Trophoblast cell (in vitro differentiated cells and primary cell): ENCODE results near the gene CHD6.

ENCODE experiments used
- DNase-seq, 2 donors: peaks; one replicate each; pipeline ENCODE4 v3.0.0-alpha.2; 2016
- H2AFZ ChIP-seq: 2 replicates; pipeline ENCODE4 v1.6.1; 2013; ENCODE audit warnings: low read length, moderate library complexity, mild to moderate bottlenecking; ENCODE audit not compliant: insufficient read depth, poor library complexity
- H2AK5ac ChIP-seq: 2 replicates; pipeline ENCODE4 v1.6.1; 2013; ENCODE audit warnings: mild to moderate bottlenecking, low read length
- H2BK120ac ChIP-seq: 2 replicates; pipeline ENCODE4 v1.6.1; 2013; ENCODE audit warnings: low read length, mild to moderate bottlenecking, moderate library complexity; ENCODE audit not compliant: insufficient read depth, poor library complexity
- H2BK12ac ChIP-seq: 2 replicates; pipeline ENCODE4 v1.6.1; 2013; ENCODE audit warnings: mild to moderate bottlenecking, low read length, moderate library complexity
- H2BK5ac ChIP-seq: 2 replicates; pipeline ENCODE4 v1.6.1; 2013; ENCODE audit warnings: low read length, low read depth, moderate library complexity, mild to moderate bottlenecking; ENCODE audit not compliant: poor library complexity
- H3K14ac ChIP-seq: 2 replicates; pipeline ENCODE4 v1.6.1; 2013; ENCODE audit warnings: mild to moderate bottlenecking, low read length
- H3K18ac ChIP-seq: 2 replicates; pipeline ENCODE4 v1.6.1; 2013; ENCODE audit warnings: mild to moderate bottlenecking, low read length
- H3K23ac ChIP-seq: 2 replicates; pipeline ENCODE4 v1.6.1; 2013; ENCODE audit warnings: low read length
- H3K27ac ChIP-seq: 2 replicates; pipeline ENCODE4 v1.5.1; 2013; ENCODE audit warnings: low read depth, mild to moderate bottlenecking, inconsistent platforms, low read length, moderate library complexity
- H3K27me3 ChIP-seq: 2 replicates; pipeline ENCODE4 v1.6.1; 2013; ENCODE audit warnings: inconsistent platforms, mild to moderate bottlenecking, low read length, moderate library complexity; ENCODE audit not compliant: insufficient read depth
- H3K36me3 ChIP-seq, 2 experiments: 1 replicate in 1 of 2; 2 replicates in 1 of 2; pipeline ENCODE4 v1.6.1; 2013; ENCODE audit warnings: low read length in 2 of 2, mild to moderate bottlenecking in 2 of 2, moderate library complexity in 1 of 2; ENCODE audit not compliant: insufficient read depth in 2 of 2, control insufficient read depth in 1 of 2
- H3K4ac ChIP-seq: 2 replicates; pipeline ENCODE4 v1.6.1; 2013; ENCODE audit warnings: low read depth, mild to moderate bottlenecking, low read length, moderate library complexity
- H3K4me1 ChIP-seq, 2 experiments: 1 replicate in 1 of 2; 2 replicates in 1 of 2; pipeline ENCODE4 v1.6.1; 2013; ENCODE audit warnings: low read length in 2 of 2, mild to moderate bottlenecking in 2 of 2, moderate library complexity in 1 of 2; ENCODE audit not compliant: insufficient read depth in 2 of 2, control insufficient read depth in 1 of 2
- H3K4me2 ChIP-seq: 2 replicates; pipeline ENCODE4 v1.6.1; 2013; ENCODE audit warnings: inconsistent platforms, mild to moderate bottlenecking, low read length, moderate library complexity
- H3K4me3 ChIP-seq: 2 replicates; pipeline ENCODE4 v1.5.1; 2013; ENCODE audit warnings: mild to moderate bottlenecking, low read depth, low read length, inconsistent platforms
- H3K79me1 ChIP-seq: one replicate; pipeline ENCODE4 v1.6.1; 2013; ENCODE audit warnings: low read length
- H3K79me2 ChIP-seq: 2 replicates; pipeline ENCODE4 v1.6.1; 2013; ENCODE audit warnings: low read length, mild to moderate bottlenecking; ENCODE audit not compliant: control insufficient read depth, insufficient read depth, poor library complexity
- H3K9ac ChIP-seq: 2 replicates; pipeline ENCODE4 v1.6.1; 2013; ENCODE audit warnings: mild to moderate bottlenecking, low read length
- H3K9me3 ChIP-seq: 2 replicates; pipeline ENCODE4 v1.6.1; 2013; ENCODE audit warnings: low read depth, mild to moderate bottlenecking, control low read depth, inconsistent platforms, low read length; ENCODE audit not compliant: insufficient read depth
- H4K12ac ChIP-seq: 2 replicates; pipeline ENCODE4 v1.6.1; 2013; ENCODE audit warnings: low read depth, mild to moderate bottlenecking, low read length, moderate library complexity
- H4K8ac ChIP-seq: 2 replicates; pipeline ENCODE4 v1.6.1; 2013; ENCODE audit warnings: low read depth, mild to moderate bottlenecking, low read length, moderate library complexity
- H4K91ac ChIP-seq: one replicate; pipeline ENCODE4 v1.6.1; 2013; ENCODE audit warnings: low read depth, mild to moderate bottlenecking, low read length, moderate library complexity
- WGBS: extraction: QIAGEN DNeasy Blood & Tissue Kit; methylation state at CpG from one replicate; pipeline ENCODE4 v1.1.7; 2013; ENCODE audit warnings: missing lambda C conversion rate; ENCODE audit not compliant: insufficient read length, insufficient coverage; ENCODE audit errors: extremely low coverage; 5-methylcytosine and 5-hydroxymethylcytosine counted together

The CHD6 gene

GRCh38 chr20:41373251-41373783 lies 244.9 kb downstream of the CHD6 start:
- no peak overlapping the region for H2AFZ ChIP-seq
- no peak overlapping the region for H3K4ac ChIP-seq
- WGBS: no CpG with 5 or more reads among the region's 11 CpGs
- no peak for DNase-seq
- H3K9ac ChIP-seq: no peak overlapping the region
- peaks cover 4% of the 10 kb centered on the region in 2 experiments for H3K4me1 ChIP-seq
- H3K27me3 ChIP-seq: no peaks in the 10 kb centered on the region
- peaks cover 20% of the 10 kb centered on the region for H3K9me3 ChIP-seq
- no peak overlapping the region for H3K14ac ChIP-seq
- H2AK5ac ChIP-seq: no peak overlapping the region
- H3K79me2 ChIP-seq: no peaks in the 10 kb centered on the region
- H4K12ac ChIP-seq: no peak overlapping the region
- H3K27ac ChIP-seq: no peak overlapping the region
- no peak overlapping the region for H4K8ac ChIP-seq
- no peak overlapping the region for H2BK120ac ChIP-seq
- no peaks in the 10 kb centered on the region for H3K79me1 ChIP-seq
- H3K4me2 ChIP-seq: no peak overlapping the region
- no peak overlapping the region for H2BK12ac ChIP-seq
- H4K91ac ChIP-seq: no peak overlapping the region
- H2BK5ac ChIP-seq: no peak overlapping the region
- no peak overlapping the region for H3K4me3 ChIP-seq
- no peak overlapping the region for H3K18ac ChIP-seq
- no peaks in the 10 kb centered on the region for H3K36me3 ChIP-seq
- H3K23ac ChIP-seq: no peak overlapping the region

- no peak overlapping the region for H4K91ac ChIP-seq
- peaks cover 13% of the 10 kb centered on the region for H3K27me3 ChIP-seq
- H2AFZ ChIP-seq: no peak overlapping the region
- H3K36me3 ChIP-seq: no peaks in the 10 kb centered on the region
- H3K18ac ChIP-seq: no peak overlapping the region
- no CpG with 5 or more reads among the region's 4 CpGs for WGBS
- H3K4me3 ChIP-seq: no peak overlapping the region
- H3K79me1 ChIP-seq: no peaks in the 10 kb centered on the region
- H2AK5ac ChIP-seq: no peak overlapping the region
- H3K27ac ChIP-seq: no peak overlapping the region
- H3K9ac ChIP-seq: no peak overlapping the region
- H3K4me2 ChIP-seq: no peak overlapping the region
- no peak overlapping the region for H3K23ac ChIP-seq
- no peak overlapping the region for H3K14ac ChIP-seq
- no peaks in the 10 kb centered on the region for H3K79me2 ChIP-seq
- H4K12ac ChIP-seq: no peak overlapping the region
- H2BK5ac ChIP-seq: no peak overlapping the region
- no peak overlapping the region for H4K8ac ChIP-seq
- no peak overlapping the region for H3K4ac ChIP-seq
- DNase-seq: no peak
- H2BK12ac ChIP-seq: no peak overlapping the region
- peaks cover 20% of the 10 kb centered on the region for H3K9me3 ChIP-seq
- H2BK120ac ChIP-seq: no peak overlapping the region
- H3K4me1 ChIP-seq: peaks cover 4 to 7% of the 10 kb centered on the region in 2 experiments
Measured at GRCh38 chr20:41371371-41371770, 246.8 kb downstream of the CHD6 start.

- no peaks in the 10 kb centered on the region for H3K79me2 ChIP-seq
- no peak overlapping the region for H3K23ac ChIP-seq
- no peak overlapping the region for H3K4ac ChIP-seq
- no peak overlapping the region for H2BK5ac ChIP-seq
- no peak overlapping the region for H2BK12ac ChIP-seq
- H3K18ac ChIP-seq: no peak overlapping the region
- no peak overlapping the region for H2AFZ ChIP-seq
- peaks cover 24% of the 10 kb centered on the region for H3K27me3 ChIP-seq
- no peaks in the 10 kb centered on the region for H3K36me3 ChIP-seq
- no peak overlapping the region for H2BK120ac ChIP-seq
- no peak overlapping the region for H4K91ac ChIP-seq
- H3K4me3 ChIP-seq: no peak overlapping the region
- DNase-seq: no peak
- peaks cover 0 to 7% of the 10 kb centered on the region in 2 experiments for H3K4me1 ChIP-seq
- H3K9ac ChIP-seq: no peak overlapping the region
- no peaks in the 10 kb centered on the region for H3K79me1 ChIP-seq
- H3K14ac ChIP-seq: no peak overlapping the region
- no peak overlapping the region for H2AK5ac ChIP-seq
- H3K9me3 ChIP-seq: peaks cover 17% of the 10 kb centered on the region
- no CpG with 5 or more reads among the region's 5 CpGs for WGBS
- no peak overlapping the region for H3K27ac ChIP-seq
- no peak overlapping the region for H4K12ac ChIP-seq
- H3K4me2 ChIP-seq: no peak overlapping the region
- H4K8ac ChIP-seq: no peak overlapping the region
Measured at GRCh38 chr20:41370176-41370575, 248.0 kb downstream of the CHD6 start.

GRCh38 chr20:41369673-41370072 lies 248.5 kb downstream of the CHD6 start:
- no peak for DNase-seq
- Histone ChIP-seq H3K9ac (no peak overlapping the region), H4K8ac (no peak overlapping the region), H4K91ac (no peak overlapping the region), H3K79me2 (no peaks in the 10 kb centered on the region), H3K14ac (no peak overlapping the region), H3K9me3 (peaks cover 17% of the 10 kb centered on the region), H3K4ac (no peak overlapping the region), H3K36me3 (no peaks in the 10 kb centered on the region), H3K4me1 (peaks cover 0 to 7% of the 10 kb centered on the region in 2 experiments), H2BK120ac (no peak overlapping the region), H2BK5ac (no peak overlapping the region), H3K4me2 (no peak overlapping the region), H4K12ac (no peak overlapping the region), H3K18ac (no peak overlapping the region), H3K27ac (no peak overlapping the region), H2AFZ (no peak overlapping the region), H2AK5ac (no peak overlapping the region), H3K27me3 (peaks cover 29% of the 10 kb centered on the region), H3K79me1 (no peaks in the 10 kb centered on the region), H2BK12ac (no peak overlapping the region), H3K4me3 (no peak overlapping the region), H3K23ac (no peak overlapping the region)
- no CpG with 5 or more reads among the region's 2 CpGs for WGBS
